ENCODE measurements around the gene PDLIM4.

Gene PDLIM4

DNA sequence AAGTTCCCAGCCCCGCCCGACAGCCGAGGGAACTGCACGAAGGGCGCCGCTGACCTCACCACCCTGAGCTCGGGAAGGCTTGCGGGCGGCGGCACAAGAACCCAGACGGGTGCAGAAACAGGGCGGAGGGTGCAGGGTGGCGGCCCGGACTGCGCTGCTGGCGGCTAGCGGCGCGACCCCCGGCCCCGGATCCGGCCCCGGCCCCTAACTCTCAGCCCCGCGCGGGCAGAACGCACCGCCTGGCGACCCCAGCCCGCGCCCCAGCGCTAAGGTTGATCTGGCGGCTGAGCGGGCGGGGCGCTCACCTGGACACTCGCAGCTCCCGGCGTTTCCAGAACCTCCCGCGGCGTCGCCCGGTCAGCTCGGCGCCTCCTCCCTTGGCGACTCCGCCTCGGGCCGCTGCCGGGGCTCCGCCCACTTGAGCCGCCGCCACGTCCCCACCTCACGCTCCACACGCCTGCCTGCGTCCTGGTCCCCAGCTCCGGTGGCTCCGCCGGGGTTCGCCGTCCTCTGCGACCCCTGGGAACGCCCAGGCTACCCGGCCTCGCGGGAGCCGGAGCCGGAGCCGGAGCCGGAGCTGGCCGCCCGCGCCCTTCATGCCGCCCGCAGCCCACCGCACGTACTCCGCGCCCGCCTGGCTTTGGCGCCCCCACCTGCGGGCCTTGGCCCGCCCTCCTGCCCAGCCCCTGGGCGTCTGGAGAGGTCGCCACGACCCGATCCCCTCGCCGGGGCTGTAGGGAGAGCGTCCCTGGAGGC, 29.8 kb upstream of the PDLIM4 start, which contains the start of gene P4HA2:
Gene P4HA2, minus strand, starts transcription at position 369 of the 756 bp plus-strand sequence. CDS start 9,227 bp downstream, outside the sequence.
- no peak for DNase-seq (ENCODE audit: low read depth, low spot score)

DNA sequence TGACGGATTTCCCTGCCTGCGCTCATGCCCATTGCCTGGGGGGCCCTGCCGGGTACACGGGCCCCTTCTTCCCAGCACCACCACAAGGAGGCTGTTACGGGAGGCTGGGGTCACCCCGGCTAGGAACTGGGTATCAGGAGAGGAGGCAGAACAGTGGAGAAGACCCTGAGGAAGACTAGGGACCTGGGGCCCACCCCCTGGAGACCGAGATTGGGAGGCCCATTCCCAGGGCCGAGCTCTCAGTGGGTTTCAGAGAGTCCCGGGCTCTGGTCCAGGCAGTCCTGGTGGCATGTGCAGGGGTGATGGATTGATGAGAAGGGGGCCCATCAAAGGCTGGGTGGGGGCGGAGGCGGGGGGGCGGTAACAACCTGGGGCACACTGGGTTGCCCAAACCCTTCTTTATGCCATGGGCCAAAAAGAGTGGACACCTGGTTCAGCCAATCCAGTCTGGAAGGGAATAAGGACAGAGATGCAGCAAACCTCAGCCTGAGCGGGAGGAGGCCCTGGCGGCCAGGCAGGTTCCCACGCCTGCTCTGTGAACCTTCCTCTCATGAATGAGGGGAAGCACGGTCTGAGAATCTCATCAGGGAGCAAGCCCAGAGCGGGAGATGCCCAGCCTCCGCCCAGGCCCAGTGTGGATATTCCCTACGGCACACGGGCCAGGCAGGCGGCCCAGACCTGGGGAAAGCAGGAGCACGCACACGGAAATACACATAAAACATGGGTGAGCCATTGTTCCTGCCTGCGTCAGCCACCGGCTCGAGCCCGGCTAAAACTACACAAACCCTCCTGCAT, 29.1 kb upstream of the PDLIM4 start:
- DNase-seq (ENCODE audit: low read depth, low spot score) = no peak

DNA sequence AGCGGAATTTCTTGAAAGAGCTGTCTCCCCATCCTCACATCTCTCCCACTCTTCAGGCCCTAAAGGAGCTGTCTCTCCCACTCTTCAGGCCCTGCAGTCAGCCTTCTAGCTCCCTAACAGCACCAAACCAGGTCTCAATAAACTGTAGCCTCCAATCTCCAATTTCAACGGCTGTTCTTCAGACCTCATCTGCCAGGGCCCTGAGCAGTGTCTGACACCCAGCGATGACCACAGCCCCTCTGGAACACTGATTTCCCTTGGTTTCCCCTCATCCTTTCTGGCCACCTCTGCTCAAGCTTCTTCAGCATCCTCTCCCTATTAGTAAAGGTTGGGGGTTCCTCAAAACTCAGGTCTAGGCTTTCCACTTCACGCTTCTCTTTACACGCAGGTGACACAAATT, 28.3 kb upstream of the PDLIM4 start:
- no peak for DNase-seq (ENCODE audit: low read depth, low spot score)

DNA sequence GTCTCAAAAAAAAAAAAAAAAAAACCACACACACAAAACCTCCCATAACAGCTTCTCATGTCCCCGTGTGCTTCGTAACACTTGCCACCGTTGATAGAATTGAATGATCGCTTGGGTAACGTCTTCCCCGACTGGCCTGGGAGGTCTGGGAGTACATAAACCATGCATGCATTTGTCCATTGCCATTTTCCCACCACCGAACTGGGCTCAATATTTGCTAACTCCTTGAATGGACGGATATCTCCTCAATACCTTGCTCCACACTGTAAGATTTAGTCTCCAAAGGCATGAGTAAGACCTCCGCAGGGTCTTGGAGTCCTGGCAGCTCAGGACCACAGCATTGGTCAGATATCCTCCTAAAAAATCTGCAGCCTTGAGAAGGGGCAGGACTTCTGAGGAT, 26.6 kb upstream of the PDLIM4 start:
- DNase-seq (ENCODE audit: low read depth, low spot score) = no peak

DNA sequence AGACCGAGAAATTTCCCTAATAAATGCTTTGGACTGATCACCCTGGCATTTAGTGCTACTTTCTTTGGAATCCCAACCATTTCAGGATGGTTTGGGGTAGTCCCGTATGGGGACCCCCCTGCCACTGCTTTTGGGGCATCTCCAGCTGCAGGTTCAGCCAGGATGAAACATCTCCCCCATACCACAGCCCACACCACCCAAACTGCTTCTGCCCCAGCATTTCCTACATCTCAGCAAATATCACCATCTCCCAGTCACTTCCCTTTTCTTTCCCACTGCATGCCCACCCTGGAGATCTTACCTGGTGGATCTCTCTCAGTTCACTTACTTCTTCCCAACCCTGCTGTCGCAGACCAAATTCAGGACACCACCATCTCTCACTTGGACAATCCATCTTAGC, 25.0 kb upstream of the PDLIM4 start:
- DNase-seq (ENCODE audit: low read depth, low spot score) = no peak

DNA sequence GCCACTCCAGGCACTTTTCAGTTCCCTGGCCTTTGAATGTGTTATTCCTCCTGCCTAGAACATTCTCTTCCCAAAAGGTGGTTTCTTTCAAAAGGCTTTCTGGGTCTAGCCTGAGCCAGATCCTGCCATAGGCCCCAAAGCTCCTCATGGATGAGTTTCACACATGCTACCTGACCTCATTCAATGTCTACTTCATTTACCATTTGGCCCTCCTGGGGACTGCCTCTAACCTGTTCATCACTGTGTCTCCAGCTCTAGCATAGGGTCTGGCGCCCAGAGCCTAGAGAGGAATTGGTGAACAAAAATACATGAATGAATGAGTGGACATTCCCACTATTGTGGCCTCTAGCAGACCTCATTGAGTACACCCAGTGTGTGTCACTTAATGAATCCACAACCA, 24.4 kb upstream of the PDLIM4 start:
- DNase-seq (ENCODE audit: low read depth, low spot score) = no peak

DNA sequence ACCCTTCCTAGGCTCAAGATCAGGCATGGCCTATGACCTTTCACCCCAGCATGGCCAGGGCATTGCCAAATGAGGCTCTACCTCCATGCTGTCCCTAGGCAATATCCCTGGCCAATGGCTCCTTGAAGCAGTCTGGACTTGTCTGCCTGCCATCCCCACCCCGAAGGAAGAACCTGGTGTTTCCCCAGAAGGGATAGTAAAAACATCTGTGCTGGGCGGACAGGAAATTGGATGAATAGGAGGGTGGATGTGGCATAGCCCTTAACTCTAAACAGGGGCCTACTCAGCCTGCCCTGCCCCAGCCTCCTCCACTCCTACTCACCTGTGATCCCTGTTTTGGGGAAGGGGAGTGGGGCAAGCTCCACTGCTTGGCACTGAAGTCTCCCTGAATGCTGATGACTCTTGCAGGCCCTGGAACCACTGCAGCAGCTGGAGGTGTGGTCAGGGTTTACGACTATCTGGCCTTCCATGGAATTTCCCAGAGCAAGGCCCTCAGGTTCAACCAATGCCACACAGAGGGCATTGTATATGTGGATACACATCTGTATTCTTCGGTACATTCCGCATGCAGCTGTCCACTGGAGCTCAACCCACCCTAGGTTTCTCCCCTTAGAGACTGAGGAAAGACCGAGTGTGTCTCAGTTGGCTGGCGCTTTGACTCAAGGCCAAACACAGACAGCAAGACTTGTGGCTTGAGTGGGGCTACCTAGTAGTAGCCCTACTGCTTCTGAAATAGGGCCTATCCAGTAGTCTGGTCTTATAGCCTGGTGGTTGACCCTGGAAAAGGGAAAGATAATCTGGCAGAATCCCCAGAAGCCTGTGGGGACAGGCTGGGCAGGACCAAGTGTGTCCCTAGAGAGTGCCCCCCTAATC, 23.4 kb upstream of the PDLIM4 start:
- no peak for DNase-seq (ENCODE audit: low read depth, low spot score)

DNA sequence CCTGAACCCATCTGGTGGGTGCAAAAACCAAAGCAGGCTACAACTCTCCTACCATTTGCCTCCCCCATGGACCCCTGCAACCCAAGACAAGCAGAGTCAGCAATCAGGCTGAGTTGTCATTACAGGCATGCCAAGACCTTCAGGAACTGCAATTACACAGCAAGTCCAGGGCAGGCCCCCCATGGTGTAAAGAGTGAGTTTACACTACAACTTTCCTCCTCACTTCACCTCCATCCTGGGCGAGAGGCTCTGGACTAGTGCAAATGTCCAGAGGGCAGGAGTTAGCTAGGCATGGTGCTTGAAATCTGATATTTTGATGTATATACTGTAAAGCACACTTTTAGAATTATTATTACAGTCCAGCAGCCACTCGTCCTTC, 22.8 kb upstream of the PDLIM4 start:
- no peak for DNase-seq (ENCODE audit: low read depth, low spot score)

DNA sequence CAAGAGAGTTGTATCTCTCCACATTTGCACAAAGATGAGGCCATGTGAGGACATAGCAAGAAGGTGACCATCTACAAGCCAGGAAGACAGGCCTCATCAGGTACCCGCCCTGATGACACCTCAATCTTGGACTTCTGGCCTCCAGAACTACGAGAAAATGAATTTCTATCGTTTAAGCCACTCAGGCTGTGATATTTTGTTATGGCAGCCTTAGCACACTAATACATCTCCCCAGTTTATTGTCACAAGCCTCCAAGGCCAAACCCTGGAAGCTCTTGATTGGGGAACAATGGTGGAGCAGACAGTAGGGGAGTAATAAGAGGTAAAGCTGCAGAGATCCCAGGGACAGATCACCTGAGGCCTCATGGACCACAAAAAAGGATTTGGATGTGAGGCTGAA, 22.2 kb upstream of the PDLIM4 start:
- DNase-seq (ENCODE audit: low read depth, low spot score) = no peak

DNA sequence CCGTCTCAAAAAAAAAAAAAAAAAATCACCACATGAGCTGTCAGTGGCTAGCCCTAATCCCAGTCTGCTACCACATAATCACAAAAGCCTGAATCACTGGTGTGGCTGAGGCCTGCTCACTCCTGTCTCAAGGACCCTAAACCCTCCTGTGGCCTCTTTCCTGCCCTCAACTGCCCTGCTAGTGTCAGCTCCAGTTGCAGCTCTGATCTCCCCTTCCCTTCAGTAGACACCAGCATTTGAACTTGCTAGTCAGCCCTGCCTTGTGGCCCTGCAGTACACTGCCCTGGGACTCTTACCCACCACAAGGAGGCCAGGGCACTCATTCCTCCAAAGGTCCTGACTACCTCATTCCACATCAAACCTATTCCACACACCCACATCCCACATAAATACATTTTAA, 20.4 kb upstream of the PDLIM4 start:
- no peak for DNase-seq (ENCODE audit: low read depth, low spot score)

DNA sequence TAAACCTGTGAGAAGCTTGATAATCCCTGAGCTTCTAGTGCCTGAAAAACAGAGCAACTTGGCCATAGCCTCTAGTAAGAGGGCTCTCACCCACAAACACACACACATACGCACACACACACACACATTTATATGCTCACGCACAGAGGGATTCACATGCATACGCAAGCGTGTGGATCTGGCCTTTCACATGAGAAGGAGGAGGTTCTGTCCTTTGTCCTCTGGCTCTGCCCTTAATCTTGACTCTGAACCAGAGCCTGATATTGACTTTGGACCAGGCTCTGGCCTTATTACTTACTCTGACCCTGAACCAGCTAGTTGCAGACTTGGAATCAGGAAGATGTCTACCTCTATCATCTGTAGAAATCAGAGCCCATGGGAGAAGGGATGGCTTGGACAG, 19.8 kb upstream of the PDLIM4 start:
- no peak for DNase-seq (ENCODE audit: low read depth, low spot score)

DNA sequence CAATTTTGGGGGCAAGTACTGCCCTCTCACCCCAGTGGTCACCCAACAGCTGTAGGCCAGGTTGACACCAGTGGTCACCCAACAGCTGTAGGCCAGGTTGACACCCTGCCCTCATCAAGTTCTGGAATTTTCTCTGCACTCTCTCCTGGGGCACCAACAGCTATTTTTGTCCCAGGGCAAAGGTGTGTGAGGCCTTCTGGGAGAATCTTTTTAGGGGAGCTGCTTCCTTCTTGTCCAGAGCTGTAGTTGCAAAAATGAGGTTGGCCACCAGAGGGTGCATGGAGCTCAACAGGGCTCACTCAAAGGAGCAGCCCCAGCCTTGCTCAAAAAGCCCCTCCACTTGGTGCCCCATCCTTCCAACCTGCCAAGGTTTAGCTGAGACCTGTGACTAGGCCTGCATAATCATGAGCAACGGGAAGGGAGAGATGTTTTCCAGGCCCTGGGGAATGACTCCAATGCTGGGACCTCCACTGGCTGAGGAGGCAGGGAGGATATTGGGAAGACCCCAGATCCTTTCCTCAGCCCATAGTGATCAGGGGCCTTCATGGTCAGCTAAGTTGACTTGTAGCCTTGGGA, 19.2 kb upstream of the PDLIM4 start:
- no peak for DNase-seq (ENCODE audit: low read depth, low spot score)

DNA sequence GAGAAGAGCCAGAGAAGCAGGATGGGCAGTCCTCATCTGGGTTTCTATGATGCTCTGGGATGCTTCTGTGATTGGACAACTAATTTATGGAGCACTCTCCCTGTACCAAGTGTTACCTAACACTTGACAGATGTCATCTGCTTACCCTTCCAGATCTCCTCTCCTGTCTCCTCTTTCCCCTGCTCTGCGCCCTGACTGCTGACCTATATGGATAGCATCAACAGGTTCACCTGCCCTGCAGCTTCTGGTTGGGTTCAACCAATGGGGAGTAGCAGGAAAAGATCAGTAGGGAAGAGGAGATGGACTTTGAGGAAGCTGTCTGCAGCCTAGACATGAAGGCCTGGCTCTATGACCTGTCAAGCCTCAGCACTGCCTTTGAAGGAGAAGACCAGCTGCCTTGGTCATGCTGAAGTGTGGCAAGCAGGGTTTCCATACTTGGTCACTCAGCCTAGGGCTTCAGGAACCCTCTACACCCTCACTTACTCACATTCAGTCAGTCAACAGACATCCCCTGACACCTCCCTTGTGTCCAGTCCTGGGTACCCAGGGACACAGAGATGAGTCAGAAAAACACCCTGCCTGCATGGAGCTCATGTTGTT, 18.5 kb upstream of the PDLIM4 start:
- DNase-seq (ENCODE audit: low read depth, low spot score) = no peak

DNA sequence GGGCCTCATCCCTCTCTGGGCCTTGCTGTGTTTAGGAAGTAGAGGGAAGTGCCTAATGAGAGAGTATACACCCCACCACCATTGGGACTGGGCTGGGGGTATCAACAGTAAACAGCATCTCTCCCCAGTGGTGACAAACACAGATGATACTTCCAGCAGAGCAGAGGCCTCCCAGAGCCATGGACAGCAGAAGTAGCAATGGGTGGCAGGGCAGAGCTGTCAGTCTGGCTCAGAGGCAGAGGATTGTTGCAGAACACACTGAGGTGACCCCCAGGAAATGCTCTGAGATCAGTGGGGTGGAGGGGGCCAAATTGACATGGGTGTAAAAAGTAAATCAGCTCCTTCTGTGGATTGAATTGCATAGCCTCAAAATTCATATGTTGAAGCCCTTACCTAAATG, 17.7 kb upstream of the PDLIM4 start:
- DNase-seq (ENCODE audit: low read depth, low spot score) = no peak

DNA sequence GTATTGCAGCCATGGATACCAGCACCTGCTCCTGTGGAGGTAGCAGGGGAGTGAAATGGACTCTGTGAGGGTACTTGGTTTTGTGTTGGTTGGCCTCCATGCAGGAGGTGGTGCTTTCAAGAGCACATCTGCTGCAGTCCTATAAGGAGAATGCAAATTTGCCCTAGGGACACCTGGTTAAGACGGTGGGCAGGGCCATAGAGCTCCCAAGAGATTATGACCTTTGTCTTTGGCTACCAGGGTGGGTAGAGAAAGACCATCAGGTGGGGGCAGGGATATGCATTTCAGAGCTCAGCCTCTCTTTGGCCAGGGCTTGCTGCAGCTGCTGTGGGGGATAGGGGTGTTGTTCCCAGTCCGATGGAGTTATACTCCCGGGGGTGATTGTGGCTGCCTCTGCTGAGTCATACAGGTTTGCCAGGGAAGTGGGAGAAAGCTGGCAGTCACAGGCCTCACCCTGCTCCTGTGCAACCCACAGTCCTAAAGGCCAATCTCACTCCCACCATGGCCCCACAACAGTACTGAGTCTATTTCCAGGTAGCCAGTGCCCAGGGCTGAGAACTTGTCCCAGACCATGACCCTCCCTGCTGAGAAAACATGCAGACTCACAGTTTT, 14.0 kb upstream of the PDLIM4 start:
- no peak for DNase-seq (ENCODE audit: low read depth, low spot score)

DNA sequence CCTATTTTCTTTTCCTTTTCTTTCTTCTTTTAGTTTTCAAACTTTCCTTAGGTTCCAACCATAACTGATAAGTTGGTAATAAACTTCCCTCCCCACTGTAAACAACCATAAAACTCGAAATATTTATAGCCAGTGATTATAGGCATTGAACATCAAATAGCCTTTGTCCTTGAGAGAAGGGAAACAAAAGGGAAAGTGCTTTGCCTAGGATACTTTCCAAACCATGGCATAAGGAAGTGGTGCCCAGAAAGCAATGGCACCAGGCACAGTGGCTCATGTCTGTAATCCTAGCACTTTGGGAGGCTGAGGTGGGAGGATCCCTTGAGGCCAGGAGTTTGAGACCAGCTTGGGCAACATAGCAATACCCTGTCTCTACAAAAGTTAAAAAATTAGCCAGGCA, 11.9 kb upstream of the PDLIM4 start:
- no peak for DNase-seq (ENCODE audit: low read depth, low spot score)

DNA sequence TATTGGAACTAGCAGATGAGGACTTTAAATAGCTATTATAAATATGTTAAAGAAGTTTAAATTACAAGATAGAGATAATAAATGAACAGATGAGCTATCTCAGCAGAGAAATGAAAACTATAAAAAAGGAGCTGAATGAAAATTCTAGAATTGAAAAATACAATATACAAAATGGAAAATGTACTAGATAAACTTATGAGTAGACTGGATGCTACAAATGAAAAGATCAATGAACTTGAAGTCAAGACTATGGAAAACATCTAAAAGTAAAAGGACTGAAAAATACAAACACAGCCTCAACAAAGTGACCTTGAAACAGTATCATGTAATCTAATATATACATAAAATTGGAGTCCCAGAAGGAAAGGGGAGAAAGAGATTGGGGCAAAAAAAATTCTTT, 10.7 kb upstream of the PDLIM4 start:
- no peak for DNase-seq (ENCODE audit: low read depth, low spot score)

DNA sequence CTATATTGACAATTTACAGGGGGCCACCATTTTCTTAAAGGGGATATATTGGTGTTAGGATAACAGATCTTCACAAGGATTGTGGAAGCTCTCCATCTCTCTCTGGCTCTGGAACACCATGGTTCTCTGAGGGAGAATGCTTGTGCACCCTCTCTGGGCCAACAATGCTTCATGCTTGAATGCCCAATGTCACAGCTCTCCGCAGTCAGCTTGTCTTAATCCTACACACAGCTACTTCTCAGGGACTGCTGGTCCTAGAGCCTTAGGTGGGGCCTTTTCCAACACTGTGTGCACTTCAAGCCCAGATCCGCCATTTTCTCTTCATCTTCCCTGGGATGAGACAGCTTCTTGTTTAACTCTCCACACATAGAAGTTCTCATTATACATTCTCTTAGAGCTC, 6.9 kb upstream of the PDLIM4 start:
- no peak for DNase-seq (ENCODE audit: low read depth, low spot score)

DNA sequence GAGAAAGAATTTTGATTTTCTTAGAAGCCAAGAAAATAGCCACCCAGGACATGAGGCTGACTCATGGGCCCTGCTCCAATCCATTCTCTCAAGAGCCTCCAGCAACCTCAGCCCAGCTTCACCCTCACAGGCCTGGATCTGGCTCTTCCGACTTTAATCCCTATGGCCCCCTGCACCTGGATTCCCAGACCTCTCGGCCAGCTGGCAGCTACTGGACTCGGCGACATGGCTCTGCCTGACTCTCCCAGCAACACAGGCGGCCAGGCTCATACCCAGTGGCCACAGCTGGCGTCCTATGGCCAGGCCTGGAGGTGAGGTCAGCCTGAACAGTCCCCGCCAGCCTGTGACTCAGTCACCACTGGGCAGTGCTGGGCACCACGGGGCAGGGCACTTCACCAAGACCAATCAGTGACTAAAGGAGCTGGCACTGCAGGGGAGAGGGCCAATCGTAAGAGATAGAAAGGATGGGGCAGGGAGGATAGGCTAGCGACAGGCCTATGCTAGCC, 6.2 kb upstream of the PDLIM4 start:
- no peak for DNase-seq (ENCODE audit: low read depth, low spot score)

DNA sequence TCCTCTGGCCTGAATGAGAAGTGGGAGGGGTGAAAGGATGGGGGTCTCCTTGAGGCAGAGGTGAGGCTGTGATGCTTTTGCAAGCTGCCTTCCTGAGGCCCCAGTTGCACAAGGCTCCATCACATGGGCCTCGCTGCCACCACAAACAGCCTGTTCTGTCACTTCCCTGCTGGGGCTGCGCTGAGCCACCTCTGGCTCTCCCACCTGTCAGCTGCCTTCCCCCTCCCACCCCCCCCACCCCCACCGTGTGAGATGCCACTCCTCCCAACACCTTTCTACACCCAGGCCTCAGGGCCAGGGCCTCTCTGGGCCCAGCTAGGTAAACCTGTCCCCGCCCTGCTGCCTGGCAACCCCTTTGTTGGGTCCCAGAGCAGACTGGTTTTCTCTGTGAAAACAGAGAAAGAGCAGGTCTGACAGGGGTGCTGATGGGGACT, 4.5 kb upstream of the PDLIM4 start:
- DNase-seq (ENCODE audit: low read depth, low spot score) = no peak

Measured in iPS DF 19.7 (cell line).